ENCODE data around the gene CYFIP1.

DNA sequence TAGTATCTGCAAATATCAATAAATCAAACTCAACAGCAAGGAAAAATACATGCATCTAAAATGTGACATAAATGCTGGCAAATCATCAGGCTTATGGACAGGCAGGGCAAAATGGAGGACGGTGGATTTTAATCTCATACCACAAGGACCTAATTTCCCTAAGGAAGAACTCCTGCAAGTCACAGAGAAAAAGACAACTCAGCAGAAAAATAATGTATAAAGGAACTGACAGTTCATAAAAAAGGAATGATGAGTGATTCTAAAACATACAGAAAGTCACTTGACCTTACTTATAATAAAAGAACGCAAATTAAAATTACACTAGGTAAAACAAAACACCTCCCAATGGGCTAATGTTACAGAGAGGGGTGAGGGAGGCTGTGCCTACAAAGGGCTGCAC lies 42.0 kb upstream of the CYFIP1 start:
- TF ChIP-seq, protein P1, sequence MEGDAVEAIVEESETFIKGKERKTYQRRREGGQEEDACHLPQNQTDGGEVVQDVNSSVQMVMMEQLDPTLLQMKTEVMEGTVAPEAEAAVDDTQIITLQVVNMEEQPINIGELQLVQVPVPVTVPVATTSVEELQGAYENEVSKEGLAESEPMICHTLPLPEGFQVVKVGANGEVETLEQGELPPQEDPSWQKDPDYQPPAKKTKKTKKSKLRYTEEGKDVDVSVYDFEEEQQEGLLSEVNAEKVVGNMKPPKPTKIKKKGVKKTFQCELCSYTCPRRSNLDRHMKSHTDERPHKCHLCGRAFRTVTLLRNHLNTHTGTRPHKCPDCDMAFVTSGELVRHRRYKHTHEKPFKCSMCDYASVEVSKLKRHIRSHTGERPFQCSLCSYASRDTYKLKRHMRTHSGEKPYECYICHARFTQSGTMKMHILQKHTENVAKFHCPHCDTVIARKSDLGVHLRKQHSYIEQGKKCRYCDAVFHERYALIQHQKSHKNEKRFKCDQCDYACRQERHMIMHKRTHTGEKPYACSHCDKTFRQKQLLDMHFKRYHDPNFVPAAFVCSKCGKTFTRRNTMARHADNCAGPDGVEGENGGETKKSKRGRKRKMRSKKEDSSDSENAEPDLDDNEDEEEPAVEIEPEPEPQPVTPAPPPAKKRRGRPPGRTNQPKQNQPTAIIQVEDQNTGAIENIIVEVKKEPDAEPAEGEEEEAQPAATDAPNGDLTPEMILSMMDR (conservative IDR thresholded peaks at IDR 0.05; ENCODE audit: low read depth, low read length): no peak
- TF ChIP-seq EZH2 (IDR thresholded peaks at IDR 0.05; ENCODE audit: low read length, unreplicated experiment): no peak

All from PC-3 (cell line).